Gastroesophageal sphincter (tissue), 4 donors: Measurements from ENCODE around the gene NPL. TPM values are rescaled to one million over a fixed set of nuclear protein-coding genes. Genes with fewer than 3 reads are reported as not detected.
A peak's percentile ranks its signal among the peaks of the same experiment; 100 is the strongest.

Experiments used
- ATAC-seq: fragments of 150-250 bp; one replicate; pipeline ENCODE4 v1.9.1; 2016; ENCODE audit warnings: mild to moderate bottlenecking, moderate library complexity
- H3K27ac ChIP-seq, 4 donors: fragments of 200-600 bp; sonication (generic) in 3 of 4; 1 replicate in 3 of 4; 2 replicates in 1 of 4; pipeline ENCODE4 v1.5.1; 2016 to 2019
- H3K27me3 ChIP-seq: fragments of 200-600 bp; sonication (generic); one replicate; pipeline ENCODE4 v1.5.1; 2019
- H3K36me3 ChIP-seq, 2 donors: fragments of 200-600 bp; sonication (generic); one replicate each; pipeline ENCODE4 v1.5.1; 2019; ENCODE audit warnings: control low read depth in 1 of 2
- H3K4me1 ChIP-seq, 3 donors: fragments of 200-600 bp; sonication (generic); 1 replicate in 2 of 3; 2 replicates in 1 of 3; pipeline ENCODE4 v1.5.1; 2016 to 2019; ENCODE audit warnings: control low read depth in 2 of 3
- H3K4me3 ChIP-seq, 2 donors: fragments of 200-600 bp; sonication (generic); one replicate each; pipeline ENCODE4 v1.5.1; 2019; ENCODE audit warnings: mild to moderate bottlenecking in 1 of 2, moderate library complexity in 1 of 2
- H3K9me3 ChIP-seq, 3 donors: fragments of 200-600 bp; sonication (generic); one replicate each; pipeline ENCODE4 v1.5.1; 2017 to 2019; ENCODE audit warnings: control low read depth in 2 of 3
- CTCF ChIP-seq, 4 experiments: fragments of 200-600 bp in 2 of 4; fragments of 450-650 bp in 2 of 4; sonication (generic) in 1 of 4; IDR thresholded peaks; one replicate each; pipeline ENCODE4 v1.5.1; 2017 to 2019; ENCODE audit warnings: antibody characterized with exemption in 4 of 4, mild to moderate bottlenecking in 2 of 4, moderate library complexity in 2 of 4
- EP300 ChIP-seq: sonication (generic); formaldehyde crosslinking; IDR thresholded peaks from one replicate; pipeline ENCODE4 v1.6.1; 2017; ENCODE audit warnings: antibody characterized with exemption, mild to moderate bottlenecking
- POLR2A ChIP-seq, 2 donors: fragments of 450-650 bp; IDR thresholded peaks; one replicate each; pipeline ENCODE4 v1.6.1; 2017; ENCODE audit warnings: antibody characterized with exemption in 2 of 2, mild to moderate bottlenecking in 2 of 2, moderate library complexity in 1 of 2
- POLR2AphosphoS5 ChIP-seq: sonication (generic); formaldehyde crosslinking; IDR thresholded peaks from one replicate; pipeline ENCODE4 v1.6.1; 2017; ENCODE audit warnings: antibody characterized with exemption
- WGBS, 2 donors: methylation state at CpG; one replicate each; pipeline ENCODE4 v1.1.5; 2018; ENCODE audit warnings: low coverage in 1 of 2; 5-methylcytosine and 5-hydroxymethylcytosine counted together
- total RNA-seq, 4 donors: library from RNA; depleted of rRNA; stranded (reverse); fragments of >200 nt; gene quantifications; one replicate each; pipeline ENCODE4 v1.1.0, GENCODE V29; 2016

Gene NPL
- total RNA-seq, 4 donors from 2014 or later: 6.8 to 10.2 (median 7.9) TPM

- Histone ChIP-seq H3K27me3 (no peaks in the 10 kb centered on the region), H3K36me3 (peaks cover 0 to 69% of the 10 kb centered on the region in 2 donors), H3K4me3 (no peak overlapping the region), H3K4me1 (peaks cover under 1 to 81% (median 3%) of the 10 kb centered on the region in 3 donors), H3K27ac (no peak overlapping the region), H3K9me3 (no peaks in the 10 kb centered on the region)
- no peak for ATAC-seq
- 72 to 78% methylated on average over 3 to 5 of the region's 5 CpGs for WGBS, 2 donors
- TF ChIP-seq EP300: no peak
These were observed 56.3 kb downstream of the NPL start for GRCh38 chr1:182845894-182846293.

DNA sequence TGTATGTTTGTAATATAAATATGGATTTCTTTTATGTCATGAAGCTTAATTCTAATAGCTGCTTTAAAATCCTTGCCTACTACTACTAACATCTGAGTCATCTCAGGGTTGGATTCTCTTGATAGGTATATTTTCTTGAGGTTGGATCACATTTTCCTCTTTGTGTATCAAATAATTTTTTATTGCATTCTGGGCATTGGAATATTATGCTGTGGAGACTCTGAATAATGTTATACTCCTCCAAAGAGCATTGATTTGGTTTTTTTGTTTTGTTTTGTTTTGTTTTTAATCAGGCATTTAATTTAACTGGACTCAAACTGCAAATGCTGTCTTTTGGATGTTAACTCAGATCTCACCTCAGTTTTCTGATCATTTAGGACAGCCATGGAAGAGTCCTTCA lies 57.5 kb downstream of the NPL start:
- Histone ChIP-seq H3K27me3 (no peaks in the 10 kb centered on the region), H3K27ac (no peak overlapping the region), H3K4me3 (no peak overlapping the region), H3K4me1 (peaks cover 0 to 69% (median 0%) of the 10 kb centered on the region in 3 donors), H3K36me3 (peaks cover 0 to 80% of the 10 kb centered on the region in 2 donors), H3K9me3 (no peaks in the 10 kb centered on the region)
- no peak for ATAC-seq
- TF ChIP-seq POLR2AphosphoS5: no peak

GRCh38 chr1:182848736-182849135 lies 59.2 kb downstream of the NPL start:
- Histone ChIP-seq H3K27me3 (no peaks in the 10 kb centered on the region), H3K36me3 (peaks cover 7 to 92% of the 10 kb centered on the region in 2 donors), H3K9me3 (no peaks in the 10 kb centered on the region), H3K4me3 (no peak overlapping the region), H3K27ac (no peak overlapping the region), H3K4me1 (peaks cover 0 to 53% (median 0%) of the 10 kb centered on the region in 3 donors)
- TF ChIP-seq EP300 (no peak), POLR2AphosphoS5 (no peak), POLR2A (IDR thresholded peaks at IDR 0.05) (no peak), CTCF (IDR thresholded peaks at IDR 0.05) (no peak)
- 89 to 100% methylated on average over 2 of the region's 2 CpGs for WGBS, 2 donors
- no peak for ATAC-seq

GRCh38 chr1:182850319-182850718 lies 60.7 kb downstream of the NPL start:
- WGBS, 2 donors: 92 to 97% methylated on average over 2 to 4 of the region's 4 CpGs
- no peak for ATAC-seq
- Histone ChIP-seq H3K27me3 (no peaks in the 10 kb centered on the region), H3K4me1 (peaks cover 0 to 41% (median under 1%) of the 10 kb centered on the region in 3 donors), H3K27ac (no peak overlapping the region), H3K9me3 (no peaks in the 10 kb centered on the region), H3K4me3 (no peak overlapping the region), H3K36me3 (peaks cover 12 to 92% of the 10 kb centered on the region in 2 donors)
- TF ChIP-seq POLR2A (IDR thresholded peaks at IDR 0.05): no peak
- no peak for TF ChIP-seq POLR2AphosphoS5
- TF ChIP-seq EP300: no peak
- no peak for TF ChIP-seq CTCF (IDR thresholded peaks at IDR 0.05)

DNA sequence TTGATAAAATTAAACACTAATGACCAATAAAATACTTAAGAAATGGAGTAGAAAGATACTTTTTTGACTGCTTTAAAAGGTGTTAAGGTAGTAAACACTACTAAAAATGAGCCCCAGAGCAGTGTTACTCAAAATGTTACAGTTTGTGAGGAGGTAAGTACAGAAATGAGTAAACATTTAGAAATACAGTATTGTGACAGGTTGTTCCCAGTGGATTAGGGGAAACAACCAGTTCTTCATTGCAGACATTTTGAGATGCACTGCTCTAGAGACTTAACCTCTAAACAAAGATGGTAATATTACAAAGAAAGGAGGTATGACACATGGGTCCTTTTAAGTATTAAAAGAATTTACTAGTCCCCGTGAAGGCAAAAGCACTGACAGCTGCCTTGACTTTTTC lies 62.3 kb downstream of the NPL start:
- Histone ChIP-seq H3K27me3 (no peaks in the 10 kb centered on the region), H3K9me3 (no peaks in the 10 kb centered on the region), H3K4me3 (no peak overlapping the region), H3K4me1 (peaks cover 0 to 48% (median 4%) of the 10 kb centered on the region in 3 donors), H3K27ac (no peak overlapping the region), H3K36me3 (peaks cover 12 to 94% of the 10 kb centered on the region in 2 donors)
- no peak for TF ChIP-seq POLR2A (IDR thresholded peaks at IDR 0.05)
- TF ChIP-seq POLR2AphosphoS5: no peak
- TF ChIP-seq EP300: no peak
- TF ChIP-seq CTCF (IDR thresholded peaks at IDR 0.05): no peak
- no peak for ATAC-seq
- 67 to 100% methylated on average over 1 of the region's 1 CpG for WGBS, 2 donors

GRCh38 chr1:182855911-182856310 lies 66.3 kb downstream of the NPL start:
- H3K4me1 ChIP-seq: peaks cover 0 to 23% (median 4%) of the 10 kb centered on the region in 3 donors
- no peaks in the 10 kb centered on the region for H3K27me3 ChIP-seq
- no peaks in the 10 kb centered on the region for H3K9me3 ChIP-seq
- WGBS, 2 donors: 37 to 41% methylated on average over 4 of the region's 4 CpGs
- H3K36me3 ChIP-seq: peaks cover 36 to 99% of the 10 kb centered on the region in 2 donors
- H3K4me3 ChIP-seq: no peak overlapping the region
- ATAC-seq: no peak
- no peak for TF ChIP-seq CTCF (IDR thresholded peaks at IDR 0.05)
- TF ChIP-seq EP300: no peak
- TF ChIP-seq POLR2A (IDR thresholded peaks at IDR 0.05): no peak
- no peak for TF ChIP-seq POLR2AphosphoS5
- H3K27ac ChIP-seq: peak overlapping the region in 3 of 4 donors; percentile 22 to 29 (median 26)
